ENCODE results near the gene CAMK4.

DNA sequence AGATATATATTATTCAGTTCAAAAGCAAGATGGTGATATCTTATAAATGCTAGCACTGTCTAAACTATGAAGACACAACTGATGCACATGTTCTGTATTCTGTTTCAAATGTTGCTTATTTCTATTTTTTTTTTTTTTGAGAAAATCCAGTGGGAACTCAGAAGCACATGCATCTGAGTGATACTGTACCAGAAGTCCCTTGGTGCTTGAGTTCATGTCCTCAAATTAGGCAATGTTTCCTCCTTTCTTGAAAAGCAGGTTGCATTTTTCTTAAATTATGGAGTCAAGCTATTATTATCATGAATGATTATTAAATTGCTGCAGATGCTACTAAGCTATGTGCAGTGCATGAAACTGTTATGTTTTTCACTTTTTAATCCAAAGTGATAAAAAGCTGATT lies 70.4 kb downstream of the CAMK4 start:
- TF ChIP-seq CTCF (IDR thresholded peaks at IDR 0.05) (no peak), POLR2A (IDR thresholded peaks at IDR 0.05) (no peak), EP300 (IDR thresholded peaks at IDR 0.05) (no peak)

All from tibial nerve (tissue), 4 donors.